Natural killer cell (primary cell): Measurements from ENCODE around the gene CDX2. TPM values are rescaled to one million over a fixed set of nuclear protein-coding genes. Genes with fewer than 3 reads are reported as not detected.

Experiments used
- ATAC-seq, 3 donors: fragments of 150-1000 bp in 2 of 3; fragments of 200-7000 bp in 1 of 3; cut with Tn5 transposase; 1 replicate in 1 of 3; 2 replicates in 2 of 3; pipeline ENCODE4 v1.10.0; 2021; ENCODE audit warnings: mild to moderate bottlenecking in 2 of 3, moderate library complexity in 2 of 3
- DNase-seq, 2 donors: peaks; one replicate each; pipeline versions ENCODE4 v3.0.0 to v3.0.0-alpha.2; 2013 to 2021; ENCODE audit warnings: mixed read lengths in 1 of 2
- H3K27ac ChIP-seq: one replicate; pipeline ENCODE4 v1.5.1; 2013; ENCODE audit warnings: mild to moderate bottlenecking, low read length
- H3K27me3 ChIP-seq: one replicate; pipeline ENCODE4 v1.6.1; 2013; ENCODE audit warnings: low read length; ENCODE audit not compliant: control insufficient read depth, insufficient read depth
- H3K36me3 ChIP-seq: one replicate; pipeline ENCODE4 v1.6.1; 2013; ENCODE audit warnings: low read length; ENCODE audit not compliant: control insufficient read depth, insufficient read depth
- H3K4me1 ChIP-seq: one replicate; pipeline ENCODE4 v1.6.1; 2013; ENCODE audit warnings: low read length; ENCODE audit not compliant: control insufficient read depth, insufficient read depth
- H3K4me3 ChIP-seq: one replicate; pipeline ENCODE4 v1.5.1; 2013; ENCODE audit warnings: low read length
- H3K9me3 ChIP-seq: one replicate; pipeline ENCODE4 v1.6.1; 2013; ENCODE audit warnings: low read length; ENCODE audit not compliant: control insufficient read depth, insufficient read depth
- H3K27ac Mint-ChIP-seq, 2 donors: one replicate each; pipeline ENCODE4 v1.8.0; 2022; ENCODE audit warnings: mild to moderate bottlenecking in 2 of 2, mixed read lengths in 2 of 2, moderate library complexity in 1 of 2
- H3K27me3 Mint-ChIP-seq, 2 donors: one replicate each; pipeline ENCODE4 v1.8.0; 2022; ENCODE audit warnings: low read depth in 2 of 2, mixed read lengths in 2 of 2
- H3K36me3 Mint-ChIP-seq: one replicate; pipeline ENCODE4 v1.8.0; 2022; ENCODE audit warnings: mixed read lengths
- H3K4me1 Mint-ChIP-seq, 2 donors: one replicate each; pipeline ENCODE4 v1.8.0; 2022; ENCODE audit warnings: mixed read lengths in 2 of 2
- H3K4me3 Mint-ChIP-seq: one replicate; pipeline ENCODE4 v1.8.0; 2022; ENCODE audit warnings: mild to moderate bottlenecking, moderate library complexity, mixed read lengths
- H3K9me3 Mint-ChIP-seq, 2 donors: one replicate each; pipeline ENCODE4 v1.8.0; 2022; ENCODE audit warnings: mixed read lengths in 2 of 2
- WGBS: methylation state at CpG from one replicate; pipeline ENCODE4 v1.1.7; 2013; ENCODE audit warnings: missing lambda C conversion rate; ENCODE audit not compliant: insufficient coverage; 5-methylcytosine and 5-hydroxymethylcytosine counted together
- intact Hi-C: fragments of 100-400 bp; cut with micrococcal nuclease; formaldehyde crosslinking; loops from one replicate; pipeline ENCODE4 v1.14.2; 2022
- total RNA-seq, 4 donors: library from RNA; stranded (reverse); fragments of 120-200 nt in 1 of 4; gene quantifications; one replicate each; pipeline versions ENCODE4 v1.2.3 to v1.2.4, GENCODE V29; 2013 to 2022
- TF ChIP-seq, protein P1 (sequence below): fragments of 200-600 bp; IDR thresholded peaks from one replicate; pipeline ENCODE4 v1.8.0; 2022; ENCODE audit warnings: antibody characterized with exemption

The CDX2 gene
- total RNA-seq, 3 donors from 2014 or later (not counting 1 experiment from before 2014, with no cell fraction given): not detected

DNA sequence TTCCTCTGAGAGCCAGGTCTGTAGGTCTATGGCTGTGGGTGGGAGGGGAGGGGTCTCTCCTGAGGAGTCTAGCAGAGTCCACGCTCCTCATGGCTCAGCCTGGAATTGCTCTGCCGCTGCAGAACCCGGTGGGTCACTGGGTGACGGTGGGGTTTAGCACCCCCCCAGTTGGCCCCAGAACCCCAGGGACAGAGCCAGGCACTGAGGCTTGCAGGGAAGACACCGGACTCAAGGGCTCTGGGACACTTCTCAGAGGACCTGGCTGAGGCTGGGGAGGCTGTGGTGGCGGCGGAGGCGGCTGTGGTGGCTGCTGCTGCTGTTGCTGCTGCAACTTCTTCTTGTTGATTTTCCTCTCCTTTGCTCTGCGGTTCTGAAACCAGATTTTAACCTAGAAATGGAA, 6.1 kb downstream of the CDX2 start:
- Histone ChIP-seq H3K27me3 (peaks cover 57% of the 10 kb centered on the region), H3K4me1 (peaks cover 20% of the 10 kb centered on the region), H3K27ac (no peak overlapping the region), H3K4me3 (no peak overlapping the region), H3K9me3 (no peaks in the 10 kb centered on the region), H3K36me3 (no peaks in the 10 kb centered on the region)
- DNase-seq (no peak), ATAC-seq (no peak)
- peaks cover 5 to 9% of the 10 kb centered on the region in 2 donors for H3K4me1 Mint-ChIP-seq
- intact Hi-C loops: no loop called here
- 60% methylated on average over 8 of the region's 9 CpGs for WGBS
- no peaks in the 10 kb centered on the region for H3K9me3 Mint-ChIP-seq
- TF ChIP-seq, protein P1, sequence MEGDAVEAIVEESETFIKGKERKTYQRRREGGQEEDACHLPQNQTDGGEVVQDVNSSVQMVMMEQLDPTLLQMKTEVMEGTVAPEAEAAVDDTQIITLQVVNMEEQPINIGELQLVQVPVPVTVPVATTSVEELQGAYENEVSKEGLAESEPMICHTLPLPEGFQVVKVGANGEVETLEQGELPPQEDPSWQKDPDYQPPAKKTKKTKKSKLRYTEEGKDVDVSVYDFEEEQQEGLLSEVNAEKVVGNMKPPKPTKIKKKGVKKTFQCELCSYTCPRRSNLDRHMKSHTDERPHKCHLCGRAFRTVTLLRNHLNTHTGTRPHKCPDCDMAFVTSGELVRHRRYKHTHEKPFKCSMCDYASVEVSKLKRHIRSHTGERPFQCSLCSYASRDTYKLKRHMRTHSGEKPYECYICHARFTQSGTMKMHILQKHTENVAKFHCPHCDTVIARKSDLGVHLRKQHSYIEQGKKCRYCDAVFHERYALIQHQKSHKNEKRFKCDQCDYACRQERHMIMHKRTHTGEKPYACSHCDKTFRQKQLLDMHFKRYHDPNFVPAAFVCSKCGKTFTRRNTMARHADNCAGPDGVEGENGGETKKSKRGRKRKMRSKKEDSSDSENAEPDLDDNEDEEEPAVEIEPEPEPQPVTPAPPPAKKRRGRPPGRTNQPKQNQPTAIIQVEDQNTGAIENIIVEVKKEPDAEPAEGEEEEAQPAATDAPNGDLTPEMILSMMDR: no peak
- H3K4me3 Mint-ChIP-seq: no peak overlapping the region
- peaks cover 56 to 80% of the 10 kb centered on the region in 2 donors for H3K27me3 Mint-ChIP-seq
- no peak overlapping the region for H3K27ac Mint-ChIP-seq
- no peaks in the 10 kb centered on the region for H3K36me3 Mint-ChIP-seq

DNA sequence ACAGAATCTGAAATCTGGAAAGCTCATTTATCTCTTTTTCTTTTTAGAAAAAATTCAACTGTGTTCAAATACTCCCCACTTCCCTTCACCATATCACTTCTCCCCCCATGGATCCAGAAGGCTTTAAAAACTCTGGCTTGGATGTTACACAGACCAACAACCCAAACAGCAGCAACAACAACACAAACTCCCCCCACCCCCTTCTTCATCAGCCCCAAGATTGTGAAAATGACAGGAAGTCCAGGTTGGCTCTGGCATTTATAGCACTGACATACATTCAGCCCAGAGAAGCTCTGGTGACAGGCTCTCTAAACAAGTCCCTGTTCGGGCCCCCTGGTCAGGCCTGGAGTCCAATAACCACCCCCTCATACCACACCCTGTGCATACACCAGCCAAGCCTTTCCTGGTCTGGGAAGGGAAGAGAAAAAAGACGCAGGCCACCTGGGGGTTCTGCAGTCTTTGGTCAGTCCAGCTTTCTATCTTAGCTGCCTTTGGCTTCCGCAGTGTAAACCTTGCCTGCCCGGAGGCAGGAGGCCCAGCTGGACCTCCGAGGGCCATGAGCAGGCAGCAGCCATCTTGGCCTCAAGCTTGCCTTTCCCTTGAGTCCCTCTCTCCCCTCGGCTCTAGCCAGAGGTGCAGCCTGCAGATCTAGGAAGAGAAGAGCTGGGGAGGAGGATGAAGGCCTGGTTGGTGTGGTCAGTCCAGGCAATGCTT, 6.8 kb downstream of the CDX2 start:
- TF ChIP-seq, protein P1: no peak
- Histone ChIP-seq H3K36me3 (no peaks in the 10 kb centered on the region), H3K4me1 (peaks cover 20% of the 10 kb centered on the region), H3K27me3 (peaks cover 53% of the 10 kb centered on the region), H3K9me3 (no peaks in the 10 kb centered on the region), H3K27ac (no peak overlapping the region), H3K4me3 (no peak overlapping the region)
- no peak overlapping the region for H3K27ac Mint-ChIP-seq
- no peaks in the 10 kb centered on the region for H3K36me3 Mint-ChIP-seq
- H3K4me1 Mint-ChIP-seq: peaks cover 0 to 4% of the 10 kb centered on the region in 2 donors
- WGBS: 45% methylated on average over 5 of the region's 6 CpGs
- DNase-seq: no peak
- no peaks in the 10 kb centered on the region for H3K9me3 Mint-ChIP-seq
- no peak overlapping the region for H3K4me3 Mint-ChIP-seq
- no peak for ATAC-seq
- intact Hi-C loops: no loop called here
- peaks cover 52 to 77% of the 10 kb centered on the region in 2 donors for H3K27me3 Mint-ChIP-seq

DNA sequence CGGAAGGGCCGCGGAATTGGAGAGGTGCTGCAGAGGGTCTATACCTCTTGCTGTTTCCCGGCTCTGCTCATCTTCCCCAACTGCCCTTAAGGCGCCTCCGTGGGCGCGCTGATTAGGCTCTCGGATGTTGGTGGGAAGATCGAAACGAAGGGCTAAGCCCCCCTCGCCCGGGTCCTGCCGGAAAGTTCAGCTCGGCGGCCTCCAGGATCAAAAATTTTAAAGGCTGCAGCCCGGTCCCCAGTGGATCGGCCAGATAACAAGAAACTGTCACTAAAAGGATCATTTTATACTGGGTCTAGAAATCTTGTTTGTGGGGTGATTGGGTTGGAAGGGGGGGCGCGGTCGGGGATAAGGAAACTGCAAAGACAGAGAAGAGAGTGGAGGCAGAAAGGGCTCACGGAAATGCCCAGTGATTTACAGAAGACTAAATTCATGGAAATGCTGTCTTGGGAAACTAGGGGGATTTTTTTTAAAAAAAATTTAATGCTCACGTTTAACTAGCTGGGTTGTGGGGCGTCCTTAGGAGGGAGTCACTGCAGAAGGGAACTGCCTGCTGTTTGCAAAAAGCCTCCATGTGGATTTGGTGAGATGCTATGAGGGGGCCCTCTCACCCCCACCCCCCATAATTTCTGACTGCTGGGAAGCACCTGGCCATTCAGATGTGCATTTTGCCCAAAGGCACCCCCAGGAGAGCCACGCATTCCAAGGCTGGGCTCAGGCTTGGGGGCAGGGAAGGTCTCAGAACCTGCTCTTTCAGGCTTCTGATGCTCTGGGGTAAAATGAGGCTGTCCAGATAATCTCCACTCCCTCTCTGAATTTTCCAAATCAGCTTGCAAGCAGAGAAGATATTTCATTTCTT, 7.7 kb downstream of the CDX2 start:
- H3K4me1 Mint-ChIP-seq: peaks cover 0 to 4% of the 10 kb centered on the region in 2 donors
- H3K9me3 Mint-ChIP-seq: no peaks in the 10 kb centered on the region
- Histone ChIP-seq H3K36me3 (no peaks in the 10 kb centered on the region), H3K9me3 (no peaks in the 10 kb centered on the region), H3K27me3 (peaks cover 56% of the 10 kb centered on the region), H3K4me3 (no peak overlapping the region), H3K27ac (no peak overlapping the region), H3K4me1 (peaks cover 19% of the 10 kb centered on the region)
- intact Hi-C loops: no loop called here
- ATAC-seq (no peak), DNase-seq (no peak)
- H3K27ac Mint-ChIP-seq: no peak overlapping the region
- no peaks in the 10 kb centered on the region for H3K36me3 Mint-ChIP-seq
- 6% methylated on average over 24 of the region's 25 CpGs for WGBS
- peaks cover 52 to 81% of the 10 kb centered on the region in 2 donors for H3K27me3 Mint-ChIP-seq
- no peak overlapping the region for H3K4me3 Mint-ChIP-seq
- TF ChIP-seq, protein P1: no peak
